ENCODE measurements around the gene NUTM2G.
"Not testable (repeated sequence)": the region's sequence is repeated elsewhere in the genome, so short reads cannot be mapped to it uniquely, and the experiment has no call there.

The NUTM2G gene

DNA sequence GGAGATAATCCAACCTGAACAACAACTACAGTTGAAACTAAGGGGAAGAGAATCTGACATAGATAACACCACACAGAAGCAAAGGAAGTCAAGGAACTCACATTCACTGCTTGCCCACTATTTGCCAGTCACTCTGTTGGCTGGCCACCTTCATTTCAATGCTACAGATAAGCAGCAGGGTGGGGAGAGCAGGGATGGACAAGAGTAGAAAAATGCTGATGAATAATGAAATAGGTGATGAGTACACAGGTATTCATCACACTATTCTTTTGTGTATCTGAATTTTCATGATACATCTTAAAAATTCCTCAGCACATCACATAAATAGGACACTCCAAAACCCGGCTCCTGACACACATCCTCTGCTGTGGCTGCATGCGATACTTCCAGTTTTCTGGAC, 21.9 kb downstream of the NUTM2G start:
- not testable (repeated sequence) for DNase-seq

- not testable (repeated sequence) for DNase-seq
Measured at GRCh38 chr9:96967591-96967990, 38.9 kb downstream of the NUTM2G start.

DNA sequence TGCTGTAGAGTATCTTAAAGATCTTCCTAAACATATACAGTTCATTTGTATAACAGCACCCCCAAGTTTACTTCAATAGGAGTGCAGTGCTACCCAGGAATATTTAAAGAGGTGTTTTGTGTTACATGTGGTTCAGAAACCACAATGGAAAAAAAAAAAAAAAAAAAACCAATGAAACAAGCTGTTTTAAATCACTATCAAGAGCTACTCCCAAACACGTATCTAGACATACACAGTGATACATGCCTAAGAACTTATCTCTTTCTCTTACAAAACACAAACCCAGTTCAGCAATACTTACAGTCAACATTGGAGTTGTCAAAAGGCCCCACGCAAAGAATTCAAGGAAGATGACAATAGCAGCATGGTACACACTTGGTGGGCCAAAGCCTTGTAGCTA, 43.9 kb downstream of the NUTM2G start:
- DNase-seq = peak; percentile 55

- DNase-seq = peak; percentile 87
Measured at GRCh38 chr9:96974037-96974436, 45.4 kb downstream of the NUTM2G start.

DNA sequence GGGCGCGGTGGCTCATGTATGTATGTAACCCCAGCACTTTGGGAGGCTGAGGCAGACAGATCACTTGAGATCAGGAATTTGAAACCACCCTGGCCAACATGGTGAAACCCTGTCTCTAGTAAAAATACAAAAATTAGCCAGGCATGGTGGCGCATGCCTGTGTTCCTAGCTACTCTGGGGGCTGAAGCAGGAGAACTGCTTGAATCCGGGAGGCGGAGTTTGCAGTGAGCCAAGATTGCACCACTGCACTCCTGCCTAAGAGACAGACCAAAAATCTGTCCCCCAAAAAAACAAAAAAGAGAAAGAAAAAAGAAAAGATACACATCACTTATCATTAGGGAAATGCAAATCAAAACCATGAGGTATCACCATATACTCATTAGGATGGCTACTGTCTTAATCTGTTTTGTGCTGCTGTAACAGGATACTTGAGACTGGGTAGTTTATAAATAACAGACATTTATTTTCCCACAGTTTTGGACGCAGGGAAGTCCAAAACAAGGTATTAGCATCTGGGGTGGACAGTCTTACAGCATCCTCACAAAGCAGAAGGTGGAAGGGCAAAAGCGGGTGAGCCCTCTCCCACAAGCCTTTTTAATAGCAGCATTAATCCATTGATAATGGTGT, 55.0 kb downstream of the NUTM2G start:
- DNase-seq = not testable (repeated sequence)

GRCh38 chr9:96984139-96984538, 55.5 kb downstream of the NUTM2G start:
- DNase-seq = not testable (repeated sequence)

- DNase-seq = not testable (repeated sequence)
Measured at GRCh38 chr9:96984887-96985286, 56.2 kb downstream of the NUTM2G start.
